Subcutaneous abdominal adipose tissue (tissue), 5 donors: ENCODE results near the gene MBOAT2.

Experiments used
- H3K27ac ChIP-seq: one replicate; pipeline ENCODE4 v1.7.0; 2013; ENCODE audit warnings: low read depth, mild to moderate bottlenecking, inconsistent platforms, low read length, moderate library complexity
- H3K27me3 ChIP-seq, 5 donors: one replicate each; pipeline ENCODE4 v1.7.0; 2013; ENCODE audit warnings: low read length in 5 of 5, inconsistent platforms in 1 of 5; ENCODE audit not compliant: control insufficient read depth in 5 of 5, insufficient read depth in 4 of 5
- H3K36me3 ChIP-seq, 5 donors: one replicate each; pipeline ENCODE4 v1.7.0; 2013; ENCODE audit warnings: low read length in 5 of 5; ENCODE audit not compliant: control insufficient read depth in 5 of 5, insufficient read depth in 5 of 5
- H3K4me1 ChIP-seq, 5 donors: one replicate each; pipeline ENCODE4 v1.7.0; 2013; ENCODE audit warnings: low read length in 5 of 5, mild to moderate bottlenecking in 3 of 5, moderate library complexity in 1 of 5; ENCODE audit not compliant: control insufficient read depth in 5 of 5, insufficient read depth in 5 of 5
- H3K4me3 ChIP-seq, 5 donors: one replicate each; pipeline ENCODE4 v1.7.0; 2013; ENCODE audit warnings: low read length in 5 of 5, low read depth in 1 of 5
- H3K9ac ChIP-seq, 5 donors: one replicate each; pipeline ENCODE4 v1.7.0; 2013; ENCODE audit warnings: low read length in 5 of 5, mild to moderate bottlenecking in 4 of 5, moderate library complexity in 3 of 5
- H3K9me3 ChIP-seq, 5 donors: one replicate each; pipeline ENCODE4 v1.7.0; 2013; ENCODE audit warnings: low read length in 5 of 5; ENCODE audit not compliant: control insufficient read depth in 5 of 5
- donor health status: healthy.
- donor health status: healthy.
- donor health status: healthy.
- donor health status: healthy.
- donor health status: healthy.

MBOAT2 gene

DNA sequence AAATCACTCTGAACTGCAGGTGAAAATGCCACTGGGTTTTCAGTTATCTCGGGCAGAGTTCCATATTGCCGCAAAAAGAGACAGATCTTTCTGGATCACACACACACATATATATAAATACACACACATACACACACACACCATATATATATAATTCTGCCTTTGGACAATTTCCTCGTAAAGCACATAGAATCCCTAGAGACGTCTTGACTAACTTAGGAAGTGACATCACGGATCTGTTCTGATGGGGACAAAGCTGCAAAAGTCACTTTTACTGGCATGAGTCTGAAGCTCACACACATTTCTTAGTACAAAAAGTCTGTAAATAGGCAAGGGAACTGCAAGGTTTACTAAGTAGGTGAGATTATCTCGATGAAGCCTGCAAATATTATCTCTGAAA is 28.6 kb upstream of the MBOAT2 start:
- no peak overlapping the region for H3K27ac ChIP-seq
- peaks cover 0 to 4% (median 0%) of the 10 kb centered on the region in 5 donors for H3K27me3 ChIP-seq
- H3K9ac ChIP-seq, result no peak overlapping the region
- no peaks in the 10 kb centered on the region for H3K36me3 ChIP-seq
- H3K4me1 ChIP-seq, result peaks cover 0 to 6% (median 0%) of the 10 kb centered on the region in 5 donors
- no peak overlapping the region for H3K4me3 ChIP-seq
- no peaks in the 10 kb centered on the region for H3K9me3 ChIP-seq

DNA sequence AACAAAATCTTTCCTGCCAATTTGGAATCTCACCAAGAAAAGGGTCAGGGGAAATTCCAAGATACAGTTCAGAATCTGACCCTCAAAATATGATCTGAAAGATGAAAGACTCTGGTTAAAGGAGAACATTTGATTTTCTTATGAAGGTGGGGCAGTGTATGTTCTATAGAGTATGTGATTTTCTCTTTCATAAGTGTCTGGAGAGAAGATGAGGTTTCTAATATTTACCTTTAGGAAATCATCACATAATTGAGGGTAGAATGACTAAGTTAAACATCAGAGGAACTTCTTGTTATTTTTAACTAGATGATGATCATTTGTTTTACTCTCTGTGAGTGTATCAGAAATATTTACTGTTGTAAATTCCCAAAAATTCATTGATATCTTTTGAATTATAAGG is 27.8 kb upstream of the MBOAT2 start:
- Histone ChIP-seq H3K27me3 (peaks cover 0 to 4% (median 0%) of the 10 kb centered on the region in 5 donors), H3K9ac (no peak overlapping the region), H3K9me3 (no peaks in the 10 kb centered on the region), H3K27ac (no peak overlapping the region), H3K36me3 (no peaks in the 10 kb centered on the region), H3K4me1 (peaks cover 0 to 6% (median 0%) of the 10 kb centered on the region in 5 donors), H3K4me3 (no peak overlapping the region)

- Histone ChIP-seq H3K4me3 (no peak overlapping the region), H3K9ac (no peak overlapping the region), H3K27me3 (peaks cover 0 to 4% (median 0%) of the 10 kb centered on the region in 5 donors), H3K4me1 (peaks cover 0 to 6% (median 0%) of the 10 kb centered on the region in 5 donors), H3K9me3 (no peaks in the 10 kb centered on the region), H3K36me3 (no peaks in the 10 kb centered on the region), H3K27ac (no peak overlapping the region)
These were observed 27.4 kb upstream of the MBOAT2 start for GRCh38 chr2:9030841-9031240.

DNA sequence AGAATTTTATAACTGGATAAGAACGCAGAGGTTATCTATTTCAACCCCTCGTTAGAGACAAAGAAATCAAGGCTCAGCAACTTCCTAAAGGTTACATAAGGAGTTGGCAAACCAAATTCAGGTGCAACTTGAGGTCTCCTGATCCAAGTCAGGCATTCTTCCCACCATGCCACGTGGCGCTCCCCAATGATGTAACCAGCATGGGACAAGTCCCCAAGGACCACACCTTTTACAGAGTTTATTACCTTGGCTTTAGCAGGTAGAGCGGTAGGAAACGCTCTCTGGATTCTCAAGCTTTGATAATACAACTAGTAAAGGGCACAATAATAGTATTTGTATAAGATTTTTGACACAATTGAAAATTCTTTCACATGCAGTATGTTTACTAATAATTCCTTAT is 26.7 kb upstream of the MBOAT2 start:
- H3K27me3 ChIP-seq, result peaks cover 0 to 4% (median 0%) of the 10 kb centered on the region in 5 donors
- no peak overlapping the region for H3K9ac ChIP-seq
- no peaks in the 10 kb centered on the region for H3K9me3 ChIP-seq
- no peak overlapping the region for H3K27ac ChIP-seq
- H3K4me1 ChIP-seq, result peaks cover 0 to 6% (median 0%) of the 10 kb centered on the region in 5 donors
- no peak overlapping the region for H3K4me3 ChIP-seq
- no peaks in the 10 kb centered on the region for H3K36me3 ChIP-seq

- no peaks in the 10 kb centered on the region for H3K9me3 ChIP-seq
- H3K9ac ChIP-seq, result no peak overlapping the region
- peaks cover 0 to 6% (median 0%) of the 10 kb centered on the region in 5 donors for H3K4me1 ChIP-seq
- no peak overlapping the region for H3K27ac ChIP-seq
- no peaks in the 10 kb centered on the region for H3K36me3 ChIP-seq
- peaks cover 0 to 4% (median 0%) of the 10 kb centered on the region in 5 donors for H3K27me3 ChIP-seq
- no peak overlapping the region for H3K4me3 ChIP-seq
These were observed 26.2 kb upstream of the MBOAT2 start for GRCh38 chr2:9029721-9030120.

GRCh38 chr2:9027884-9028283 is 24.4 kb upstream of the MBOAT2 start:
- Histone ChIP-seq H3K9me3 (no peaks in the 10 kb centered on the region), H3K27ac (no peak overlapping the region), H3K4me3 (no peak overlapping the region), H3K4me1 (peaks cover 0 to 6% (median 0%) of the 10 kb centered on the region in 5 donors), H3K9ac (no peak overlapping the region), H3K36me3 (no peaks in the 10 kb centered on the region), H3K27me3 (peaks cover 0 to 4% (median 0%) of the 10 kb centered on the region in 5 donors)

DNA sequence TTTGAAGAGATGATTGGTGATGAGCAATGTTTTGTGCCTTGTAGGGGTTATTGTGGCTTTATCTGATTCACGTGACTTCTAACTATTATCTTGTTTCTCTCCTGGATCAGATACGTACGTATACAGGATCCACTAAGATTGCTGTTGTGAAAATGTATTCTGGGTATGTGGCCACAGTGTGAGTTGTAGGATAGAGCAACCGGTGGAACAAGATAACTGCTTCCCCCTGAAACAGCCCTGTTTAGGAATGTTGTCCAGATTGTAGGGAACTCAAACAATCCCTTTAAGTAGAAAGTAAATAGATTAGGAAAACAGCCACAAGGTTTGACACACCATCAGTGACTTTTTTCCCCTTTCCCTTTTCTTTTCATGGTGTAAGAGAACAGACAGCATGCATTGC is 22.3 kb upstream of the MBOAT2 start:
- Histone ChIP-seq H3K36me3 (no peaks in the 10 kb centered on the region), H3K27me3 (peaks cover 0 to 4% (median 3%) of the 10 kb centered on the region in 5 donors), H3K9me3 (no peaks in the 10 kb centered on the region), H3K27ac (no peak overlapping the region), H3K9ac (no peak overlapping the region), H3K4me1 (no peaks in the 10 kb centered on the region), H3K4me3 (no peak overlapping the region)

DNA sequence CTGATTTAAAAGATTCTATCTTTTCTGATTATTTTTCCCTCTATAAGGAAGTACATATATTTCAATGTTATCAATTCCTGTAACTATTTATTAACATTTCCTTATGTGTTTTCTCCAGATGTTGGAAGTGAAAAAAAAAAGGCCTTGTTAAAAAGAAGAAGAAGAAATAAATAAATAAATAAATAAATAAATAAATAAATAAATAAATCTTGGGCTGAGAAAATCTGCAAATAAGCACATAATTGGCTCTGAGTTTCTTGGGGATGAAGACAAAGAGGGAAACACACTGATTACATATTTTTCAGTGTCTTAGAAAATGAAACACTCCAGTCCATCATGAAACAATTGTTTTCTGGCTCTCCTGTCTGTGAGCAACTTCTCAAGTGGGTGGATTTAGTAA is 21.1 kb upstream of the MBOAT2 start:
- peaks cover 0 to 8% (median 0%) of the 10 kb centered on the region in 5 donors for H3K27me3 ChIP-seq
- no peaks in the 10 kb centered on the region for H3K4me1 ChIP-seq
- no peak overlapping the region for H3K9ac ChIP-seq
- H3K9me3 ChIP-seq, result no peaks in the 10 kb centered on the region
- no peak overlapping the region for H3K27ac ChIP-seq
- H3K4me3 ChIP-seq, result no peak overlapping the region
- H3K36me3 ChIP-seq, result no peaks in the 10 kb centered on the region

- no peak overlapping the region for H3K27ac ChIP-seq
- no peaks in the 10 kb centered on the region for H3K9me3 ChIP-seq
- peaks cover 0 to 8% (median 0%) of the 10 kb centered on the region in 5 donors for H3K27me3 ChIP-seq
- H3K9ac ChIP-seq, result no peak overlapping the region
- no peak overlapping the region for H3K4me3 ChIP-seq
- no peaks in the 10 kb centered on the region for H3K4me1 ChIP-seq
- H3K36me3 ChIP-seq, result no peaks in the 10 kb centered on the region
These were observed 18.2 kb upstream of the MBOAT2 start for GRCh38 chr2:9021563-9022211.

DNA sequence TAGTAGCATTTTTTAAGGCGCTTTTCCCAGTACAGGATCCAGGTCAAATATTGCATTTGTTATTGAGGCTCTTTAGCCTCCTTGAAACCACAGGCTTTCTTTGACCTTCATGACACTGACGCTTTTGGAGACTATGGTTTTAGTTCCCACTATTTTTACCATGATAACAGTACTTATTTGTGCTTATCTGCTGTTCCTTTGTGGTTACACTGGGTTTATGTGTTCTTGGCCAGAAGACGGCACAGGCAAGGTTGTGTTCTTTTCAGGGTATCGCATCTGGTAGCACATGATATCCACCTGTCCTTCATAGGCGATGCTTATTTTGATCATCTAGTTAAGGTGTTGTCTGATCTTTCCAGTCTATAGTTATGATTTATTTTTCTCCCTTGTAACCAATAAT is 16.8 kb upstream of the MBOAT2 start:
- H3K4me3 ChIP-seq, result no peak overlapping the region
- no peaks in the 10 kb centered on the region for H3K9me3 ChIP-seq
- peaks cover 0 to 8% (median 2%) of the 10 kb centered on the region in 5 donors for H3K27me3 ChIP-seq
- no peaks in the 10 kb centered on the region for H3K4me1 ChIP-seq
- H3K27ac ChIP-seq, result no peak overlapping the region
- H3K9ac ChIP-seq, result no peak overlapping the region
- H3K36me3 ChIP-seq, result no peaks in the 10 kb centered on the region
